Duodenal mucosa (tissue), 2 donors: Measurements from ENCODE around the gene CITED1.

Experiments used
- H3K27ac ChIP-seq: one replicate; pipeline ENCODE4 v1.7.0; 2013; ENCODE audit warnings: low read depth, low read length
- H3K27me3 ChIP-seq, 2 donors: one replicate each; pipeline ENCODE4 v1.7.0; 2013; ENCODE audit warnings: low read length in 2 of 2, control low read depth in 1 of 2; ENCODE audit not compliant: insufficient read depth in 2 of 2, control insufficient read depth in 1 of 2
- H3K36me3 ChIP-seq, 2 donors: one replicate each; pipeline ENCODE4 v1.7.0; 2013; ENCODE audit warnings: low read length in 2 of 2, control low read depth in 1 of 2; ENCODE audit not compliant: insufficient read depth in 2 of 2, control insufficient read depth in 1 of 2
- H3K4me1 ChIP-seq, 2 donors: one replicate each; pipeline ENCODE4 v1.7.0; 2013; ENCODE audit warnings: low read length in 2 of 2, control low read depth in 1 of 2; ENCODE audit not compliant: insufficient read depth in 2 of 2, control insufficient read depth in 1 of 2
- H3K4me3 ChIP-seq, 2 donors: one replicate each; pipeline ENCODE4 v1.7.0; 2013; ENCODE audit warnings: low read length in 2 of 2, low read depth in 1 of 2
- H3K9ac ChIP-seq, 2 donors: one replicate each; pipeline ENCODE4 v1.7.0; 2013; ENCODE audit warnings: low read length in 2 of 2, low read depth in 1 of 2
- H3K9me3 ChIP-seq, 2 donors: one replicate each; pipeline ENCODE4 v1.7.0; 2013; ENCODE audit warnings: low read length in 2 of 2, control low read depth in 1 of 2; ENCODE audit not compliant: control insufficient read depth in 1 of 2

Gene CITED1

DNA sequence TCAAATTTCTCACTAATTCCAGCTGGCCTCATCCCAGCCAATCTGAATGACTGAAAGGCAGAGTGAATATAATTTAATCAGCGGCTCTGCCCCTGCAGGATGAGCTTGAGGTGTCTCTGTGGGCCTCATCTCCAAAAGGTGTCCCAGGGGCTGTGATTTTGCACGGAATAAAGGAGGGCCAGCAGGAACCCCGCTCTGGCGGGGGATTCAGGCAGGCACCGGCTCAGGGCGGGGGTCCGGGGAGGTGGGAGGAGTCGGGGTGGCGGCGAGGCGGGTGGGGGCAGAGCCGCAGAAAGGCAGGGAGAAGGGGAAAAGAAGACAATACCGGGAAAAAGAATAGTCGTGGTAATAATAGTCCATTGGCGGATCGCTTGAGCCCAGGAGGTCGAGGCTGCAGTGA is 50.9 kb downstream of the CITED1 start:
- Histone ChIP-seq H3K27me3 (no peaks in the 10 kb centered on the region), H3K9me3 (no peaks in the 10 kb centered on the region), H3K4me1 (no peaks in the 10 kb centered on the region), H3K27ac (no peak overlapping the region), H3K9ac (no peak overlapping the region), H3K36me3 (no peaks in the 10 kb centered on the region), H3K4me3 (no peak overlapping the region)

DNA sequence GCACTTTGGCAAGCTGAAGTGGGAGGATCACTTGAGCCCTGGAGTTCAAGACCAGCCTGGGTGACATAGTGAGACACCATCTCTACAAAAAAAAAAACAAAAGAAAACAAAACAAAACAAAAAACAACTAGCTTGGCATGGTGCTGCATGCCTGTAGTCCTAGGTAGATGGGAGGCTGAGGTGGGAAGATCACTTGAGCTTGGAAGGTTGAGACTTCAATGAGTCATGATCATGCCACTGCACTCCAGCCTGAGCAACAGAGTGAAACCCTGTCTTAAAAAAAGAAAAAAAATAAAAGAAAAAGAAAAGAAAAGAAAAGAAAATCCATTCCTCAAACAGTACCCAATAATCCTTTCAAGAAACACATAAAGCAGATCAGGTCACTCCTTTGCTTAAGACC is 52.0 kb downstream of the CITED1 start:
- no peaks in the 10 kb centered on the region for H3K36me3 ChIP-seq
- H3K27me3 ChIP-seq = no peaks in the 10 kb centered on the region
- no peak overlapping the region for H3K9ac ChIP-seq
- H3K9me3 ChIP-seq = no peaks in the 10 kb centered on the region
- no peak overlapping the region for H3K27ac ChIP-seq
- no peak overlapping the region for H3K4me3 ChIP-seq
- no peaks in the 10 kb centered on the region for H3K4me1 ChIP-seq
